Body of pancreas (tissue), 4 donors: ENCODE data around the gene IL25.

Source experiments
- CTCF ChIP-seq, 7 experiments: fragments of 450-650 bp in 4 of 7; fragments of 200-600 bp in 3 of 7; sonication (generic) in 3 of 7; IDR thresholded peaks; one replicate each; pipeline ENCODE4 v1.5.1; 2016 to 2019; ENCODE audit warnings: antibody characterized with exemption in 7 of 7
- POLR2A ChIP-seq, 3 donors: fragments of 450-650 bp; IDR thresholded peaks; one replicate each; pipeline ENCODE4 v1.6.1; 2016; ENCODE audit warnings: antibody characterized with exemption in 3 of 3, mild to moderate bottlenecking in 2 of 3

GRCh38 chr14:23396781-23397407 is 24.3 kb downstream of the IL25 start:
- no peak for TF ChIP-seq CTCF (IDR thresholded peaks at IDR 0.05)
- no peak for TF ChIP-seq POLR2A (IDR thresholded peaks at IDR 0.05)
